ENCODE results near the gene CCSER2. TPM values are rescaled to one million over a fixed set of nuclear protein-coding genes. Genes with fewer than 3 reads are reported as not detected.
"Not testable (repeated sequence)": the region's sequence is repeated elsewhere in the genome, so short reads cannot be mapped to it uniquely, and the experiment has no call there.

CCSER2 gene
- total RNA-seq, 1 experiment from 2014 or later = 2.7 TPM

- DNase-seq (ENCODE audit: low spot score) = no peak
Observed at GRCh38 chr10:84517554-84517953, 189.2 kb downstream of the CCSER2 start.

- no peak for DNase-seq (ENCODE audit: low spot score)
Observed at GRCh38 chr10:84519235-84519634, 190.8 kb downstream of the CCSER2 start.

DNA sequence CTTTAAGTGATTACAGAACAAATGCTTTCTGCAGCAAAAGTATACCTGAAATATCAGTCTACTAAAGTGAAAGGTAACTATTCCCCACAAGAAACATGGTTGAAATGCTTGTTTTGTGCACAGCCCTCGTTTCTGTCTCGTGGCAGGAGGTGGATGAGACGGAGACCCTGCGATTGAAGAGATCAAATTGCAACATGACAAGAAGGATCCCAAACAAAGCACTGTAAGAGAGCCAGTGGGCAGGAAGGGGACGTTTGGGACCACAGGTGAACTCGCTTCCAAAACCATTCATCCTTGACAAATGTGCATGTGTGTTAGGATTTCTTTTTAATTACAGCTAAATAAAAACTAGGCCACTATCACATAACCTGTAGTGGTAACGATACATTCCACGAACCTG lies 192.6 kb downstream of the CCSER2 start:
- no peak for DNase-seq (ENCODE audit: low spot score)

- no peak for DNase-seq (ENCODE audit: low spot score)
Observed at GRCh38 chr10:84521468-84521867, 193.1 kb downstream of the CCSER2 start.

- no peak for DNase-seq (ENCODE audit: low spot score)
Observed at GRCh38 chr10:84522612-84523462, 194.4 kb downstream of the CCSER2 start.

DNA sequence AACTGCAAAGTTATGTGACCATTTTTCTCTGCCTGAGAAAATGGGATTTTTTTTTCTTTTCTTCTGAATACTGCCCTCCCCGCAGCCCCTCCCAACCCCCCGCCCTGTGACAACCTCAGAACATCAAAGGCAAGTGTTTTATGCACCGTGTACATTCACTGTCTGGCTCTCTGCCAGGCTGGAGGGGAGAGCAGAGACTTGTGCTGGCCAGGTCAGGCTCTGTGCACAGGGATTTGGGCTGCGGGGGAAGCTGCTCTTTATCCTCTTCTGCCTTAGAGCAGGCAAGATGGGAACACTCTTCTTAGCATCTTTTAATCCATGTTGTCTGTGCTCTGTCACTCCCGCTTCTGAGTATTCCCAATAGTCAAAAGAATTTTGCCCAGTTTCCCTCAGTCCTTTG lies 195.1 kb downstream of the CCSER2 start:
- DNase-seq (ENCODE audit: low spot score) = peak; percentile 32

- DNase-seq (ENCODE audit: low spot score) = no peak
Observed at GRCh38 chr10:84524435-84524834, 196.0 kb downstream of the CCSER2 start.

DNA sequence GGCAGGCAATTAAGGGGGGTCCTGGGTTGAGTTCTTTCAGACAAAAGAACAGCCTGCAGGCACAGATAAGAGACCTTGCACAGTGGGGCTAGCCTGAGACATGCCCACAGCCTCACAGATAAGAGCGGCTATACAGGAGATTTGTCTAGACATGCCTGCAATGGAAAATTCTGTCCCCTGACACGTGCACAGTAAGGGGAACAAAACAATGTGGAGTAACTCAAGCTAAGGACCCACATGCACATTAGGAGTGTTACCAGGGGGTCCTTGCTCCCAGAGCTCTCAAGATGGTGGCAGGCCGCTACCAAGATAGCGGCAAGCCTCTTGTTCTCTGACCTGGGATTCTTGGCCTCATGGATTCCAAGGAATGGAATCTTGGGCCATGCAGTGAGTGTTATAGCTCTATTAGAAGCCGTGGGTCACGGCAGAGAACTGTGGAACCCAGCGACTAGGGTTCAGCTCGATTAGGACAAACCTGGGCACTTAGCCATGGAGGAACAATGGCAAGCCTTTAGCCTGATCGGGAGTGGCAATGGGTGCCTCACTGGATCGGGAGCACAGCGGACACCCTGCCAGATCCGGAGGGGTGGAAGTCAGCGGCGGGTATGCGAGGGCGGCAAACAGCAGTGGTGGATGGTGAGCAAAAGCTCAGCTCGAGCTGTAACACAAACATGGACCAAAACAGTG lies 196.9 kb downstream of the CCSER2 start:
- DNase-seq (ENCODE audit: low spot score) = no peak

GRCh38 chr10:84525807-84526182 lies 197.4 kb downstream of the CCSER2 start:
- DNase-seq (ENCODE audit: low spot score) = not testable (repeated sequence)

DNA sequence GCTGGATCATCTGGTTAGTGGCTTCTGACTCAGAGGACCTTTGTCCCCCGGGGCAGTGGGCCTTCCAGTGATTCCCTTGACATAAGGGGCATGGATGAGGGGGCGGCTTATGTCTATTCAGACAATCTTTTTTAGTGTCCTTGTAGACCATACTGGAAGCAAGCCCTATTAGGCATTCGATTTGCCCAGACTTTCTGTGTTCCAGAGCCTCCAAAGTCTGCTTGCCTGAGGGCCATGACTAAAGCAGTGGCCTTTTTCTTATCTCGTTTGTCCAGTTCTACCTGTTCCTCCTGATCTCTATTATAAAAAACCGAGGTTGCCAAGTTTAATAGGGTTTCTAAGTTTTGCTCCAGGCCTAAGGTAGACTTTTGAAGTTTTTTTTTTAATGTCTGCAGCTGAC lies 199.0 kb downstream of the CCSER2 start:
- peak; percentile 77 for DNase-seq (ENCODE audit: low spot score)

GRCh38 chr10:84528526-84528925 lies 200.1 kb downstream of the CCSER2 start:
- not testable (repeated sequence) for DNase-seq (ENCODE audit: low spot score)

DNA sequence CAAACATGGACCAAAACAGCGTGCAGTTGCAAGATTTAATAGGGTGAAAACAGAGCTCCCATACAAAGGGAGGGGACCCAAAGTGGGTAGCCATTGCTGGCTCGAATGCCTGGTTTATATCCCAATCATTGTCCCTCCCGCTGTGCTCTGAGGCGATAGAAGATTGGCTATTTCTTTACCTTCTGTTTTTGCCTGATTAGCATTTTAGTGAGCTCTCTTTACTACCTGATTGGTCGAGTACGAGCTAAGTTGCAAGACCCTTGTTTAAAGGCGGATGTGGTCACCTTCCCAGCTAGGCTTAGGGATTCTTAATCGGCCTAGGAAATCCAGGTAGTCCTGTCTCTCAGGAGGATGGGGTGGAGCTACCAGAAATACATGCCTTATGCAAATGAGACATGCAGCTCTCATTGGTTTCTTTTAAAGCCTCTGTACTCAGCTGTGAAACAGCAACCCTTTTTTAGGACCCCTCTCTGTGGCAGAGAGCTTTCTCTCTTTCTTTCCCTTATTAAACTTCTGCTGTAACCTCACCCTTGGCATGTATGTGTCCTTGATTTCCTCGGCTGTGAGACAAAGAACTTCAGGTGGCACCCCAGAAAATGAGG lies 202.4 kb downstream of the CCSER2 start:
- no peak for DNase-seq (ENCODE audit: low spot score)

DNA sequence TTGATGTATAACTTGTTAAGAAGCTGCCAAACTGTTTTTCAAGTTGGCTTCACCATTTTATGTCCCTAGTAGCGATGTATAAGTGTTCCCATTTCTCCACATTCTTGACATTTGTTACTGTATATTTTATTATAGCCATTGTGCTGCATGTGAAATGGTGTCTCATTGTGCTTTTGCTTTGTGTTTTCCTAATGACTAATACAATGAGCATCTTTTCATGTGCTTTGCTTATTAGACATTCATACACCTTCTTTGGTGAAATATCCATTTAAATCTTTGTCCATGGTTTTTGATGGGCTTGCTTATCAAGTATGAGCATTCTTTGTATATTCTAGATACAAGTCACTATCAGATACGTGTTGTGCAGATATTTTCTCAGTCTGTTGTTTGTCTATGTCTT lies 203.0 kb downstream of the CCSER2 start:
- DNase-seq (ENCODE audit: low spot score) = no peak

DNA sequence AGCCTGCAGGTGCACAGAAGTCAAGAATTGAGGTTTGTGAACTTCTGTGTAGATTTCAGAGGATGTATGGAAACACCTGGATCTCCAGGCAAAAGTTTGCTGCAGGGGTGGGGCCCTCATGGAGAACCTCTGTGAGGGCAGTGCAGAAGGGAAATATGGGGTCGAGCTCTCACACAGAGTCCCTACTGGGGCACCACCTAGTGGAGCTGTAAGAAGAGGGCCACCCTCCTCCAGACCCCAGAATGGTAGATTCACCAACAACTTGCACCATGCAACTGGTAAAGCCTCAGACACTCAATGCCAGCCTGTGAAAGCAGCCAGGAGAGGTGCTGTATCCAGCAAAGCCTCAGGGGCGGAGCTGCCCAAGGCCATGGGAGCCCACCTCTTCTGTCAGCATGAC lies 205.8 kb downstream of the CCSER2 start:
- DNase-seq (ENCODE audit: low spot score) = no peak

- peak; percentile 85 for DNase-seq (ENCODE audit: low spot score)
Observed at GRCh38 chr10:84537447-84537931, 209.1 kb downstream of the CCSER2 start.

DNA sequence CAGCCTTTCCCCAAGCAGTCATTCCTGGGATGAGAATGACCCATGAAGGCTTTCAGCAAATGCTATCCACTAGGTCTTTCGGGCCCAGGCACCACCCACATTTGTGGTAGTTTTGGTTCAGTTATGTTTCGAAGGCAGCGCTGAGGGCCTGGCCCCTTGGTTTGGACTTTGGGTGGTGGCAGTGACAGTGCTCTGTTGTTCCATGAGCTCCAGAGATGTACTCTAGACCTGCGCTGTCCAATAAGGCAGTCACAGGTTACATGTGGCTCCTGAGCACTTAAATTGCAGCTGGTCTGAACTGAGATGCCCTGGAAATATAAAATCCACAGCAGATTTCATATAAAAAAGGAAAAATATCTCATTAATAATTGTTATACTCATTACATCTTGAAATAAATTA lies 209.6 kb downstream of the CCSER2 start:
- DNase-seq (ENCODE audit: low spot score) = no peak

- DNase-seq (ENCODE audit: low spot score) = no peak
Observed at GRCh38 chr10:84539216-84539615, 210.8 kb downstream of the CCSER2 start.

DNA sequence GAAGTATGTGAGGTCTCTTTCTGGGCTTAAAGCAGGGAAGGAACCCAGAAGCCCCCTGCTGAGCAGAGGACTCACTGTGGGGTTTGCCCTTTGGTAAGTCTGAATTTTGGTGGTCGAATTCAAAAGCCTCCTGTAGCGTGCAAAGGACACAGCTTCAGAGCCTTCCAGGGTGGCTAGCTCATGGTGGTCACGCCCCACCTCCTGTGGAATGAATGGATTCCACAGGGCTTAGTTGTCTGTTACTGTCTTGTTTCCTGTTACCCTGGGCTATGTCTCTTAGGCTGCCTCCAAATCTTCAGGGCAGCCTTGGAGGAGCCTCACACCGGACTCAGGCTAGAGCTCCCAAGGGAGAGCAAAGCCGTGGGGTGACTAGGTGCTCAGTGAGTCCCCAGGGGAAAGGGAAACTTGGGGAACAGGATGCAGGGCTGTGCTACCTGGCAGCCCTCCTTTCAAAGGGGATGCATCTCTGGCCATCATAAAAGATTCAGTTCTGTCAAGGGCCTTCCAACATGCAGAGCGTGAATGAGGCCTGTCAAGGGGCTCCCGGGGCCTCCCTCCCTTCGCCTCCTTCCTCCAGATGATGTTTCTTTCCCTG lies 211.7 kb downstream of the CCSER2 start:
- no peak for DNase-seq (ENCODE audit: low spot score)

GRCh38 chr10:84540617-84541288 lies 212.4 kb downstream of the CCSER2 start:
- peak; percentile 51 for DNase-seq (ENCODE audit: low spot score)

GRCh38 chr10:84541289-84541637 lies 212.9 kb downstream of the CCSER2 start:
- DNase-seq (ENCODE audit: low spot score) = no peak

All from HT-29 (cell line).